AG10803 (cell line): ENCODE data around the gene SLC5A1.

Experiments used
- DNase-seq: peaks from one replicate; pipeline ENCODE4 v3.0.0; 2010; ENCODE audit warnings: low read depth
- H3K4me3 ChIP-seq: 2 replicates; pipeline ENCODE4 v1.5.1; 2011; ENCODE audit warnings: mild to moderate bottlenecking, low read length, control low read depth
- TF ChIP-seq, protein P1 (sequence below): conservative IDR thresholded peaks from 2 replicates; pipeline ENCODE4 v1.5.1; 2011; ENCODE audit warnings: mild to moderate bottlenecking, low read length, control low read depth, inconsistent platforms

Gene SLC5A1

GRCh38 chr22:32106930-32107329, 63.9 kb downstream of the SLC5A1 start:
- DNase-seq, result no peak
- no peak overlapping the region for H3K4me3 ChIP-seq
- TF ChIP-seq, protein P1, sequence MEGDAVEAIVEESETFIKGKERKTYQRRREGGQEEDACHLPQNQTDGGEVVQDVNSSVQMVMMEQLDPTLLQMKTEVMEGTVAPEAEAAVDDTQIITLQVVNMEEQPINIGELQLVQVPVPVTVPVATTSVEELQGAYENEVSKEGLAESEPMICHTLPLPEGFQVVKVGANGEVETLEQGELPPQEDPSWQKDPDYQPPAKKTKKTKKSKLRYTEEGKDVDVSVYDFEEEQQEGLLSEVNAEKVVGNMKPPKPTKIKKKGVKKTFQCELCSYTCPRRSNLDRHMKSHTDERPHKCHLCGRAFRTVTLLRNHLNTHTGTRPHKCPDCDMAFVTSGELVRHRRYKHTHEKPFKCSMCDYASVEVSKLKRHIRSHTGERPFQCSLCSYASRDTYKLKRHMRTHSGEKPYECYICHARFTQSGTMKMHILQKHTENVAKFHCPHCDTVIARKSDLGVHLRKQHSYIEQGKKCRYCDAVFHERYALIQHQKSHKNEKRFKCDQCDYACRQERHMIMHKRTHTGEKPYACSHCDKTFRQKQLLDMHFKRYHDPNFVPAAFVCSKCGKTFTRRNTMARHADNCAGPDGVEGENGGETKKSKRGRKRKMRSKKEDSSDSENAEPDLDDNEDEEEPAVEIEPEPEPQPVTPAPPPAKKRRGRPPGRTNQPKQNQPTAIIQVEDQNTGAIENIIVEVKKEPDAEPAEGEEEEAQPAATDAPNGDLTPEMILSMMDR, result no peak

GRCh38 chr22:32112380-32112779, 69.3 kb downstream of the SLC5A1 start:
- TF ChIP-seq, protein P1, result no peak
- no peak overlapping the region for H3K4me3 ChIP-seq
- DNase-seq, result no peak

- H3K4me3 ChIP-seq, result no peak overlapping the region
- DNase-seq, result no peak
- TF ChIP-seq, protein P1, result no peak
These were observed 76.6 kb downstream of the SLC5A1 start for GRCh38 chr22:32119568-32120235.

DNA sequence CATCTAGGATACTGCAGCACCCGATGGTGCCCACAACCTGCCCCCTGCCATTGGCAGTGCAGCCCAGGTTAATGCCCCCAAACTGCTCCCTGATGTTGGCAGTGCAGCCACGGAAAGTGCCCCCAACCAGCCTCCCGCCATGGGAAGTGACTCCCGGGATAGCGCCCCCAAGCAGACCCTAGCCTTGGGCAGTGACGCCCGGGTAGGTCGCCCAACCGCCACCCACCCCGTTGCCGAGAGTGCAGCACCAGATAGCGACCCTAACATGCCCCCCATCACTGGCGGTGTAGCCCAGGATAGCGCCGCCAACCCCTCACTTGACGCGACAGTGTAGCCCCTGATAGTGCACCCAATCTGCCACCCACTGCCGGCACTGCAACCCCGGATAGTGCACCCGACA, 77.5 kb downstream of the SLC5A1 start:
- DNase-seq, result no peak
- no peak overlapping the region for H3K4me3 ChIP-seq
- TF ChIP-seq, protein P1, result no peak

- TF ChIP-seq, protein P1, result no peak
- DNase-seq, result no peak
- H3K4me3 ChIP-seq, result no peak overlapping the region
These were observed 79.8 kb downstream of the SLC5A1 start for GRCh38 chr22:32122899-32123298.

DNA sequence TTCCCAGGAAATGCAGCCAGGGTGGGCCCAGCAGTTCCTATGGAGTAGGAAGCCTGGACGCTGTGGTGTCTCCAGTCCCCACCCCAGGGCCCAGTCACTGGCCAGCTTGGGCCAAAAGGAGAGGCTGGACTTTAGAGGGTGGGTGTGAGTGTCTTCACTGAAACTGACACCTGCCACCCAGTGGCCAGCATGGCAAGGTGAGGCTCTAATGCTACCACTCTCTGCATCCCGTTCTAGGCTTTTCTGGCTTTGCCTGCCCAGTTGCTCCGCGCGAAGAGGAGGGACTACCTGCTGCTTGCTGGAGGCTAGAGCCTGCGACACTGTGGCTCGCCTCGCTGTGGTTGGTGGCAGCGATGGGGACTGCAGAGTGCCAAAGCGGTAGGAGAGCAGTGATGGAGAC, 80.6 kb downstream of the SLC5A1 start:
- TF ChIP-seq, protein P1, result no peak
- DNase-seq, result no peak
- no peak overlapping the region for H3K4me3 ChIP-seq

- TF ChIP-seq, protein P1, result no peak
- no peak for DNase-seq
- H3K4me3 ChIP-seq, result no peak overlapping the region
These were observed 84.8 kb downstream of the SLC5A1 start for GRCh38 chr22:32127904-32128303.
